ENCODE measurements around the gene EMP2.
"Not testable (repeated sequence)": the region's sequence is repeated elsewhere in the genome, so short reads cannot be mapped to it uniquely, and the experiment has no call there.

EMP2 gene

GRCh38 chr16:10521681-10522274 is 58.6 kb downstream of the EMP2 start:
- peak; percentile 37 for DNase-seq (ENCODE audit: low read depth, low spot score)

GRCh38 chr16:10520869-10521578 is 59.4 kb downstream of the EMP2 start:
- DNase-seq (ENCODE audit: low read depth, low spot score), result no peak

- no peak for DNase-seq (ENCODE audit: low read depth, low spot score)
These were observed 60.2 kb downstream of the EMP2 start for GRCh38 chr16:10519929-10520868.

GRCh38 chr16:10519297-10519696 is 61.1 kb downstream of the EMP2 start:
- DNase-seq (ENCODE audit: low read depth, low spot score), result no peak

GRCh38 chr16:10518479-10519041 is 61.8 kb downstream of the EMP2 start:
- DNase-seq (ENCODE audit: low read depth, low spot score), result no peak

GRCh38 chr16:10517868-10518267 is 62.5 kb downstream of the EMP2 start:
- DNase-seq (ENCODE audit: low read depth, low spot score), result no peak

- DNase-seq (ENCODE audit: low read depth, low spot score), result peak; percentile 32
These were observed 65.9 kb downstream of the EMP2 start for GRCh38 chr16:10514369-10515055.

- no peak for DNase-seq (ENCODE audit: low read depth, low spot score)
These were observed 68.6 kb downstream of the EMP2 start for GRCh38 chr16:10511829-10512228.

- DNase-seq (ENCODE audit: low read depth, low spot score), result no peak
These were observed 70.1 kb downstream of the EMP2 start for GRCh38 chr16:10510279-10510678.

GRCh38 chr16:10509534-10510025 is 70.8 kb downstream of the EMP2 start:
- DNase-seq (ENCODE audit: low read depth, low spot score), result peak; percentile 26

- DNase-seq (ENCODE audit: low read depth, low spot score), result not testable (repeated sequence)
These were observed 75.1 kb downstream of the EMP2 start for GRCh38 chr16:10505286-10505685.

- DNase-seq (ENCODE audit: low read depth, low spot score), result no peak
These were observed 76.0 kb downstream of the EMP2 start for GRCh38 chr16:10504404-10504885.

GRCh38 chr16:10502776-10503175 is 77.6 kb downstream of the EMP2 start:
- no peak for DNase-seq (ENCODE audit: low read depth, low spot score)

GRCh38 chr16:10501016-10501607 is 79.3 kb downstream of the EMP2 start:
- no peak for DNase-seq (ENCODE audit: low read depth, low spot score)

GRCh38 chr16:10500582-10500981 is 79.8 kb downstream of the EMP2 start:
- no peak for DNase-seq (ENCODE audit: low read depth, low spot score)

GRCh38 chr16:10497132-10498101 is 83.0 kb downstream of the EMP2 start:
- no peak for DNase-seq (ENCODE audit: low read depth, low spot score)

GRCh38 chr16:10495031-10495345 is 85.4 kb downstream of the EMP2 start:
- no peak for DNase-seq (ENCODE audit: low read depth, low spot score)

- DNase-seq (ENCODE audit: low read depth, low spot score), result no peak
These were observed 85.9 kb downstream of the EMP2 start for GRCh38 chr16:10494343-10495030.

- DNase-seq (ENCODE audit: low read depth, low spot score), result no peak
These were observed 87.1 kb downstream of the EMP2 start for GRCh38 chr16:10493276-10493675.
